Measurements from ENCODE around the gene PRND.
"Not testable (repeated sequence)": the region's sequence is repeated elsewhere in the genome, so short reads cannot be mapped to it uniquely, and the experiment has no call there.

PRND gene

DNA sequence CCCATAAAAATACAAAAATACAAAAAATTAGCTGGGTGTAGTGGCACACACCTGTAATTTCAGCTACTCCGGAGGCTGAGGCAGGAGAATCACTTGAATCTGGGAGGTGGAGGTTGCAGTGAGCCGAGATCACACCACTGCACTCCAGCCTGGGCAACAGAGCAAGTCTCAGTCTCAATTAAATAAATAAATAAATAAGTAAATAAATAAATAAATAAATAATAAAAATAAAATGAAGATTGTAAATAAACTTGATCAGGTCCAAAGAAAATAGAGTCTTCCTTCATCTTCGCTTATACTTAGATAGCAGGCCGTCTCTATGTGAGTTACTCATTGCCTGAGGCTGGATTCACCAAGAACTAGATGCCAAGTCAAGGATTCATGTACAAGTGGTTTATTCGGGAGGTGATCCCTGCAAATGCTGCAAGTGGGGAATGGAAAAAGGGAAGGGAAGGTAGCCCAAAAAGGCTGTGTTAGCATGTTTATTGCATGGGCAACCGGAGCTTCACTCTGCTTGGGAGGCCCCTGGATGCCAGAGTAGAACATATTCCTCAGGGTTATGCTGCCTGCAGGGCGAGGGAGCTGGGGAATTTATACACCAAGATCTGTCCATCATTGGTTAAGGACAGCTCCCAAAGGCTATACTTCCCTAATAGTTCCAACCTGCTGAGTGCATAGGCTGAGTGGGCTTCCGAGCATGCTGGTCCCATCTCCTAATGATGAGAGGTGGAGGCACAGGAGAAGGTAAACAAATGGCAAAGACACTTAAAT, 16.3 kb downstream of the PRND start:
- no peak for DNase-seq (ENCODE audit: low spot score)

DNA sequence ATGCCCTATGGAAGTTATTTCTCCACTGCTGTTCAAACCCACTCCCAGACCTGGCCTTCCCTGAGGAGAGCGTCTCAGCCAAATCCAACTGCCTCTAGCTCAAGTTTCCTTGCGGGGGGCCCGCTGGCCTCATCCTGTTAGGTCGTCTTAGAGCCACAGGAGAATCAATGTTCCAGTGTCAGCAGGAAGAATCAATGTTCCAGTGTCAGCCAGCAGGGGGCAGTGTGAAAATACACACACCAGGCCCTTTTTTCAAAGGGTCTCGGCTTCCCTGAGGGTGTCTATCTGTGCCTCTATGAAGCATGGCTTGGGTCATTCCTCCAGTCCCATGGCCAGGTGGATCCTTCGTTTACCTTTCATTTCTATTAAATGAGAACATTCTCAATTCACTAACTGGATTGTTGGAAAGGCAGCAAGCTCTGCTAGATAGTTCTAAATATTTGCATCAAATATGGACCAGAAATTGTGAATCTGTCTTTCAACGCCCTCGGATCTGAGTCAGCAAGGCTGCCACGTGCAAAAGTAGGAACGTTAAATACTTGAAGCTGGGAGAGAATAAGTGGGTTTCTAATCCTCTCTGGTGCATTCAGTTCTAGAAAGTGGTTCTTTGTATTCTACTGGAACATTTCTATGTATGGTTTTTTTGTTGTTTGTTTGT, 19.2 kb downstream of the PRND start:
- DNase-seq (ENCODE audit: low spot score) = peak; percentile 65

DNA sequence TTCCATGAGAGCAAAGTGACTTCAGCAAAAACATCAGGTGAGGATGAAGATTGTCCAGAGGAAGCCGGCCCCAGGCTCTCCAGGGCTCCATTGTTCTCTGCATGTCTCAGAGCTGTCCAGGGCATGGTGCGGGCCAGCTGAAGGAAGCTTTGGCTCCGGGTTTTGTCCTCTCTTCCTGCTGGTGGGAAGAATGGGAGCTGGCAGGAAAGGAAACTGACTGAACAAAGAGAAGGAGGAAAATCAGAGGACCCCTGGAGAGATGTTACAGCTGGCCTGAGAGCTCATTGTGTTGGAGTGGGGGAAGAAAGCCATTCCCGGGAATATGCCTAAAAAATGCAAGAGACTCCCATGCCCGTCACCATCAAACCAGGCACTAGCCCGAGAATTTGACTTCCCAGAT, 27.1 kb downstream of the PRND start:
- DNase-seq (ENCODE audit: low spot score) = no peak

GRCh38 chr20:4749326-4749725, 27.6 kb downstream of the PRND start:
- DNase-seq (ENCODE audit: low spot score) = no peak

DNA sequence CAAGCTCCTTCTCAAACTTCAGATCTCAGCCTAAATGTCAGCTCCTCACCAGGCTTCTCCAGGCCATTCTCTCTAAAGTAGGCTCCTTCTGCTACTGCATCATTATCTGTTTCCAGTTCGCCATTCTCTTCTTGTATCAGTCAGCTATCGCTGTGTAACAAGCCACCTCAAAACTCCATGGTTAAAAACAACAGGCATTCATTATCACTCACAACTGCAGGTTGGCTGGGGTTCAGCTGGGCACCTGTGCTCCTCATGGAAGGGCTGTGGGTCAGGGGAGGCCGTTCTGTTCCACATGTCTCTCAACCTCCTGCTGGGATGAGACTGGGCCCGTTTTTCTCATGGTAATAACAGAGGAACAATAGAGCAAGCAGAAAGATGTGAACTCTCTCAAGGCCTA, 28.7 kb downstream of the PRND start:
- no peak for DNase-seq (ENCODE audit: low spot score)

DNA sequence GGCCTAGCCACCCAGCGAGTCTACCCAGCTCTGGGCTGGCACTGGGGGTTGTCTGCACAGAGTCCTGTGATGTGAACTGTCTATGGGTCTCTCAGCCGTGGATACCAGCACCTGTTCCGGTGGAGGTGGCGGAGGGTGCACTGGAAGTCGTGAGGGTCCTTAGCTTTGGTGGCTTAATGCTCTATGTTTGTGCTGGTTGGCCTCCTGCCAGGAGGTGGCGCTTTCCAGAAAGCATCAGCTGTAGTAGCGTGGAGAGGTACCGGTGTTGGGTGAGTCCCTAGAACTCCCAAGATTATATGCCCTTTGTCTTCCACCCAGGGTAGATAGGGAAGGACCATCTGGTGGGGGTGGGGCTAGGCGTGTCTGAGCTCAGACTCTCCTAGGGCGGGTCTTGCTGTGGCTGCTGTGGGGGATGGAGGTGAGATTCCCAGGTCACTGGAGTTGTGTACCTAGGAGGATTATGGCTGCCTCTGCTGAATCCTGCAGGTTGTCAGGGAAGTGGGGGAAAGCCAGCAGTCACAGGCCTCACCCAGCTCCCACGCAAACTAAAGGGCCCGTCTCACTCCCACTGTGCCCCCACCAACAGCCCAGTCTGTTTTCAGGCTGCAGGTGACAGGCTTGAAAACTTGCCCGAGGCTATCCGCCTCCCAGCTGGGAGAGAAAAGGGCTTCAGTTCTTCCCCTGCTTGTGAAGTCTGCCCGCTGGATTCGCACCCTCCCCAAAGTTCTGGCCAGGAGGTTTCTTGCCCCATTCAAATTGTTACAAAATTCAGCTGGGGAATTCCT, 37.6 kb downstream of the PRND start:
- peak; percentile 43 for DNase-seq (ENCODE audit: low spot score)

GRCh38 chr20:4763261-4763660, 41.6 kb downstream of the PRND start:
- DNase-seq (ENCODE audit: low spot score) = no peak

DNA sequence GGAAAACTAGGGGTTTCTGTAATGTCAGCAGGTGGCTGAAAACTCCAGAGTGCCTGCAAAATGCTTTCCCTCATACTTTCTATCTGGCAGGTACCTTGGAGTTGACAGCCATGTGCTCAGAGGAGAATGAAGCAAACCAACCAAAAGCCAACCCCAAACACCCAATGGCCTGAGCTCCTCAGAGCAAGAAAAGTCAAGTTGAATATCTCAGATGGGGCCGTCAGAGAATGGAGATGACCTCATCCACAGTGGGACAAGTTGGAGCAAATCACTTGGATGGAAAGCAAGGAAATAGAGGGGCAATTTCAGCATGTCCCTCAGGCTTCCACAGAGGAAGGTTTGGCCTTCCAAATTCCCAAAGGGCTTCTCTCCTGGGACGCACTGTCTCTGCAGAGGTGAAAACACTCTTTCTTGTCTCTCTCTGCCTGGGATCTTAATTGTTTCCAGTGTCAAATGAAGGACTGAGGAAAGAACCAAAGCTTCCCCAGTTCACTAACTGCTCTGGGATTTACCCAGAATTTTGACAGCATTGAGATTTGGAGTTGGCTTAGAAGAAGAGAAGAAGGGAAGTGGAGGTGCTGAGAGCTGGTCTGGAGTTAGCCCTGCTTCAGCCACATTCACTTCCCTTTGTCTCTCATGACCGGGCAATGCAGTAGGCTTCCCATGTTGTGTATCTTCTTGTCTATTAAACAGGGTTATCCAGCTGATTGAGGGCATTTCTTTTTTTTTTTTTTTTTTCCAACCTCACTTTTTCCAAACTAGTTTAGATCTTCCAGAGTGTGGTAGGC, 42.2 kb downstream of the PRND start:
- DNase-seq (ENCODE audit: low spot score) = no peak

GRCh38 chr20:4764805-4765204, 43.1 kb downstream of the PRND start:
- no peak for DNase-seq (ENCODE audit: low spot score)

DNA sequence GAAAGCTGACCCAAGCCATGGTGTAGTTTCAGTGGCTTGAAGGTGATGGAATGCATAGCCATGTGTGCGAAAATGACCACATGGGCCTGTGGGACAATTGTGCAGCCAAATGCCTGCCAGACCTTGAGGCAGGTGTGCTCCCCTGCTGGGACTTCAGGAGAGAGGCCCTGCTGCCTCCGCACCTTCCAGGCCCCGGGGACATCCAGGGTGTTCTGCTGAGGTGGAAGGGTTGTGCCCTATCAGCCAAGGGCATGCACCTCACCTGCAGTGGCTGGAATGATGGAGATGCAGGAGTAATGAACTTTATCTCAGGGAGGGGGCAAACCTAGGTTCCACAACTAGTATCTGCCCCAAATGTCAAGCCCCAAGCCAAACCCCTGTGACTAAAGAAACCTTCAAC, 44.0 kb downstream of the PRND start:
- DNase-seq (ENCODE audit: low spot score) = no peak

GRCh38 chr20:4766631-4767030, 44.9 kb downstream of the PRND start:
- no peak for DNase-seq (ENCODE audit: low spot score)

DNA sequence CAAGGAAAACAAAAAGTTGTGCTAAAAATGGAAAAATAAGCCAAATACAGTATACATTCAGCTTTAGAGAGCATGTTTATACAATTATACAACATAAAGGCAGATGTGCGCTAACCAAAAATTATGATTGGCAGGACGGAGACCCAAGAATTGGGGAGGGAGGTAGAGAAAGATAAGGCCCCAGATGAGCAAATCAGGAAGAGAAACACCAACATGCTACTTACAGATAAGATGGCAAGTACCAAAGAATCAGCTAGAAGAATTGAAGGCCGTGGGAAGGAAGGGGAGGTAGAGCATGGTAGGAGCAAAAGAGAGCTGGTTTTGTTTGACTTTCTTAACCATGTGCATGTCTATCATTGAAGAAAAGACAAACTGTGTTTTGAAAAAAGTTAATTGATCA, 45.4 kb downstream of the PRND start:
- no peak for DNase-seq (ENCODE audit: low spot score)

GRCh38 chr20:4769328-4769727, 47.6 kb downstream of the PRND start:
- no peak for DNase-seq (ENCODE audit: low spot score)

DNA sequence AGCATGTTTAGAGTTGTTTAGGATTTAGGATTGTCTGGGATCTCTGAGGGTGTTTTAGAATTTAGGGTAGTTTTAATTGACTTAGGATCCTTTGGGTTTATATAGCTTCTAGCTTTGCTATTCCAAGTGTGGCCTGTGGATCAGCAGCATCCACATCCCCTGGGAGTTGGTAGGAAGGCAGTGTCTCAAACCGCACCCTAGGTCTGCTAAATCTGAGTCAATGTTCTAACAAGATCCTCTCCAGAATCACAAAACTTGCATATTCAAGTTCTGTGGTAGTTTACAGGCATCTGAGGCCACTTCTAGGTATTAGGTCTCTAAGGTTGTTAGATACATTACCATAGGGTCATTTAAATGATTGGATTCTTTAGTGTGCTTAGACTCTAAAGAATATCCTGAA, 48.3 kb downstream of the PRND start:
- no peak for DNase-seq (ENCODE audit: low spot score)

GRCh38 chr20:4771004-4771403, 49.3 kb downstream of the PRND start:
- no peak for DNase-seq (ENCODE audit: low spot score)

DNA sequence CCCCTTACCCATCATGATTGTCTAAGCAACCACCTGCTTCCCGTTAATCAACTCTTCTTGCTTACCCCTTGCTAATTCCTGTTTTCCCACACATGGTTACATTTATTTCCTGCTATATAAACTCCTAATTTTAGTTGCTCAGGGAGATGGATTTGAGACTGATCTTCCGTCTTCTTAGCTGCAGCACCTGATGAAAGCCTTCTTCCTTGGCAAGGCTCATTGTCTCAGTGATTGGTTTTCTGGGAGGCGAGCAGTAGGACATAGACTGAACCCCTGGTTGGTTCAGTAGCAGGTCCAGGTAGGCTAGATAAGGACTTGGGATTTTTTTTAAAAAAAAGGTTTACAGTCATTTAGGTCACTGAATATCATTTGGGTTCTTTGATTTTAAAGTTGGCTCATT, 50.4 kb downstream of the PRND start:
- DNase-seq (ENCODE audit: low spot score) = no peak

- not testable (repeated sequence) for DNase-seq (ENCODE audit: low spot score)
These were observed 51.3 kb downstream of the PRND start for GRCh38 chr20:4773014-4773413.

- DNase-seq (ENCODE audit: low spot score) = no peak
These were observed 52.0 kb downstream of the PRND start for GRCh38 chr20:4773736-4774135.

DNA sequence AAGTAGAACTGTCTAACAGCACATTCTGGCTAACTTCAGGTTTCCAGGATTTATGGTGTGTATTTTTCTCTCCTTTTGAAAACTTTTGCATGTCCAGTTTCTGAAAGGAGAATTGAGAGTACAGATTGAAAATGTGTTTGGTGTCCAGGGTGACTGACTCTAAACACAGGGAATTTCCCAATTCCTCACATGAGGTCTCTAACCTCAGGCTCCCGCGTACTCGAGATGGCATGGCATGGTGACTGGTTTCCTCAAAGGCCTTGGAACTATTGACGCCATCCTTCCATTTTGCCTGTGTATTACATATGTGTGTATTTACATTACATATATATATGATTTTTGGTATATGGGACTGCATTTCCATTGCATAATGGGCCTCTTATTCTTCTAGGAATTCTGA, 52.5 kb downstream of the PRND start:
- no peak for DNase-seq (ENCODE audit: low spot score)

DNA sequence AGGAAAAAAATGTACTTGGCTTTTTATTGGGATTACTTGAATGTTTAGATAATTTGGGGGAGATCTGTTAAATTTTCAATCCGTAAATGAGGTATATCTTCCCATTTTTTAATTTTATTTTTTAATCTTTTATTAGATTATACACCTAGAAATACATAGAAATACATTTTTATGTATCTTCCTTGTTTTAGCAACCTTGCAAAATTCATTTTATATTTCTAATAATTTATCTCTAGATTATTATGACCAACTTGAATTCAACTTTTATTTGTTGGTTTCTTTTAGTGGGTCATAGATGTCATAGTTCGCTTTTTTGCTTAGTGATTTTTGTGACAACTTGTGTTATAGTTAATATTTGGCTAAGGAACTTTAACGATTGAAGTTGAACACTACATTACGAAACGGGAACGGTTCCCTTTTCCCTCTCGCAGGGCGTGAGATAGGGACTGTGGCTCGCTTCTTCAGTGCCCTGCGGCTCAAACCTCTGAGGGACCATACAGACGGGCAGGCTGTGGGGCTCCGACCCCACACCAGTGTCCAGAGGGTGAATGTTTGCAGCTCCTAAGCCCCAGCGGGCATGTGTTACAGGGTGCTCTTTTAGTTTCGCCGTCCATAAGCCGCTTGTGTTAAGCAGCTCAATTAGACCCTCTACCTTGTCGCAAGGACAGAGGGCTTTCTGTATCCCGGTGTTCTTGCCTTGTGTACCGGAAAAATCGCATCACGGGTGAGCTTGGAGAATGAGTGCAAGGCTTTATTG, 53.8 kb downstream of the PRND start:
- DNase-seq (ENCODE audit: low spot score) = no peak

DNA sequence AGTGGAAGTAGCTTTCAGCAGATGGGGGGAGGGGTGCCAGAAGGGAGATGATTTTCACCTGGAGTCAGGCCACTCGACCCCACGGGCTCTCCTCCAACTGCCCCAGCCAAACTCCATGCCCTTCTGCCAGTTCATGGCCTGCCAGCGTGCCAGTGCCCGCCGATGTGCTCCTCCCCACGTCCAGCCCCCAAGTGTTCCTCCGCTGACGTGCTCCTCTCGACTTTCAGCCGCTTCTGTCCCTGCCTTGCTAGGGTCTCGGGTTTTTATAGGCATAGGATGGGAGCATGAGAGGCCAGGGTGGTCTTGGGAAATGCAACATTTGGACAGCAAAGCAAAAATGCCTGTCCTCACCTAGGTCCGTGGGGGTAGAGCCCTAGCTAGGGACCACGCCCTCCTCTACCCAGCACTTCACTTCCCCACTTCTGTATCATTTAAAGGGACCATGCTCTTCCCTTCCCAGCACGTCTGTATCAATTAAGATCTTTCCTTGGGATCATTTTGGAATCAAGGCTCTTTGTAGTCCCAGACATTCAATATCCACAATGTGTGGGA, 54.4 kb downstream of the PRND start:
- no peak for DNase-seq (ENCODE audit: low spot score)
